HG03439 (cell line): Measurements from ENCODE around the gene ZXDC.

ENCODE experiments used
- ATAC-seq: cut with Tn5 transposase; IDR thresholded peaks from one replicate; pipeline ENCODE4 v1.9.1; 2021; ENCODE audit warnings: mild to moderate bottlenecking, moderate library complexity; ENCODE audit not compliant: unreplicated experiment

The ZXDC gene

GRCh38 chr3:126511291-126511690 lies 35.6 kb upstream of the ZXDC start:
- ATAC-seq = no peak

- ATAC-seq = no peak
Measured at GRCh38 chr3:126510308-126510910, 34.7 kb upstream of the ZXDC start.

GRCh38 chr3:126509597-126510307 lies 34.1 kb upstream of the ZXDC start:
- ATAC-seq = no peak

- ATAC-seq = no peak
Measured at GRCh38 chr3:126508564-126508964, 32.9 kb upstream of the ZXDC start.

- ATAC-seq = no peak
Measured at GRCh38 chr3:126507886-126508285, 32.2 kb upstream of the ZXDC start.

- ATAC-seq = no peak
Measured at GRCh38 chr3:126503701-126504100, 28.0 kb upstream of the ZXDC start.

GRCh38 chr3:126502656-126503055 lies 27.0 kb upstream of the ZXDC start:
- ATAC-seq = no peak

GRCh38 chr3:126501736-126502135 lies 26.0 kb upstream of the ZXDC start:
- no peak for ATAC-seq

- no peak for ATAC-seq
Measured at GRCh38 chr3:126501054-126501453, 25.4 kb upstream of the ZXDC start.

GRCh38 chr3:126500016-126500415 lies 24.3 kb upstream of the ZXDC start:
- no peak for ATAC-seq

- ATAC-seq = no peak
Measured at GRCh38 chr3:126499401-126499800, 23.7 kb upstream of the ZXDC start.

GRCh38 chr3:126498929-126499328 lies 23.2 kb upstream of the ZXDC start:
- ATAC-seq = no peak

- ATAC-seq = no peak
Measured at GRCh38 chr3:126498461-126498860, 22.8 kb upstream of the ZXDC start.

- no peak for ATAC-seq
Measured at GRCh38 chr3:126497956-126498355, 22.3 kb upstream of the ZXDC start.

GRCh38 chr3:126496894-126497850 lies 21.5 kb upstream of the ZXDC start:
- no peak for ATAC-seq

GRCh38 chr3:126495786-126496185 lies 20.1 kb upstream of the ZXDC start:
- ATAC-seq = no peak

GRCh38 chr3:126494970-126495230 lies 19.2 kb upstream of the ZXDC start:
- ATAC-seq = no peak

GRCh38 chr3:126494204-126494969 lies 18.7 kb upstream of the ZXDC start:
- ATAC-seq = no peak

- ATAC-seq = no peak
Measured at GRCh38 chr3:126493739-126494138, 18.0 kb upstream of the ZXDC start.

GRCh38 chr3:126493051-126493450 lies 17.4 kb upstream of the ZXDC start:
- ATAC-seq = no peak
